Gastroesophageal sphincter (tissue), 4 donors: ENCODE results near the gene SRPK2. TPM values are rescaled to one million over a fixed set of nuclear protein-coding genes. Genes with fewer than 3 reads are reported as not detected.

Experiments
- ATAC-seq: fragments of 150-250 bp; one replicate; pipeline ENCODE4 v1.9.1; 2016; ENCODE audit warnings: mild to moderate bottlenecking, moderate library complexity
- H3K27ac ChIP-seq, 4 donors: fragments of 200-600 bp; sonication (generic) in 3 of 4; 1 replicate in 3 of 4; 2 replicates in 1 of 4; pipeline ENCODE4 v1.5.1; 2016 to 2019
- H3K27me3 ChIP-seq: fragments of 200-600 bp; sonication (generic); one replicate; pipeline ENCODE4 v1.5.1; 2019
- H3K36me3 ChIP-seq, 2 donors: fragments of 200-600 bp; sonication (generic); one replicate each; pipeline ENCODE4 v1.5.1; 2019; ENCODE audit warnings: control low read depth in 1 of 2
- H3K4me1 ChIP-seq, 3 donors: fragments of 200-600 bp; sonication (generic); 1 replicate in 2 of 3; 2 replicates in 1 of 3; pipeline ENCODE4 v1.5.1; 2016 to 2019; ENCODE audit warnings: control low read depth in 2 of 3
- H3K4me3 ChIP-seq, 2 donors: fragments of 200-600 bp; sonication (generic); one replicate each; pipeline ENCODE4 v1.5.1; 2019; ENCODE audit warnings: mild to moderate bottlenecking in 1 of 2, moderate library complexity in 1 of 2
- H3K9me3 ChIP-seq, 3 donors: fragments of 200-600 bp; sonication (generic); one replicate each; pipeline ENCODE4 v1.5.1; 2017 to 2019; ENCODE audit warnings: control low read depth in 2 of 3
- EP300 ChIP-seq: sonication (generic); formaldehyde crosslinking; IDR thresholded peaks from one replicate; pipeline ENCODE4 v1.6.1; 2017; ENCODE audit warnings: antibody characterized with exemption, mild to moderate bottlenecking
- POLR2A ChIP-seq, 2 donors: fragments of 450-650 bp; IDR thresholded peaks; one replicate each; pipeline ENCODE4 v1.6.1; 2017; ENCODE audit warnings: antibody characterized with exemption in 2 of 2, mild to moderate bottlenecking in 2 of 2, moderate library complexity in 1 of 2
- POLR2AphosphoS5 ChIP-seq: sonication (generic); formaldehyde crosslinking; IDR thresholded peaks from one replicate; pipeline ENCODE4 v1.6.1; 2017; ENCODE audit warnings: antibody characterized with exemption
- WGBS, 2 donors: methylation state at CpG; one replicate each; pipeline ENCODE4 v1.1.5; 2018; ENCODE audit warnings: low coverage in 1 of 2; 5-methylcytosine and 5-hydroxymethylcytosine counted together
- total RNA-seq, 4 donors: library from RNA; depleted of rRNA; stranded (reverse); fragments of >200 nt; gene quantifications; one replicate each; pipeline ENCODE4 v1.1.0, GENCODE V29; 2016
- TF ChIP-seq, protein P1 (sequence below), 4 experiments: fragments of 200-600 bp in 2 of 4; fragments of 450-650 bp in 2 of 4; sonication (generic) in 1 of 4; IDR thresholded peaks; one replicate each; pipeline ENCODE4 v1.5.1; 2017 to 2019; ENCODE audit warnings: antibody characterized with exemption in 4 of 4, mild to moderate bottlenecking in 2 of 4, moderate library complexity in 2 of 4

Gene SRPK2
- total RNA-seq, 4 donors from 2014 or later, result 41.7 to 47.9 (median 43.8) TPM

DNA sequence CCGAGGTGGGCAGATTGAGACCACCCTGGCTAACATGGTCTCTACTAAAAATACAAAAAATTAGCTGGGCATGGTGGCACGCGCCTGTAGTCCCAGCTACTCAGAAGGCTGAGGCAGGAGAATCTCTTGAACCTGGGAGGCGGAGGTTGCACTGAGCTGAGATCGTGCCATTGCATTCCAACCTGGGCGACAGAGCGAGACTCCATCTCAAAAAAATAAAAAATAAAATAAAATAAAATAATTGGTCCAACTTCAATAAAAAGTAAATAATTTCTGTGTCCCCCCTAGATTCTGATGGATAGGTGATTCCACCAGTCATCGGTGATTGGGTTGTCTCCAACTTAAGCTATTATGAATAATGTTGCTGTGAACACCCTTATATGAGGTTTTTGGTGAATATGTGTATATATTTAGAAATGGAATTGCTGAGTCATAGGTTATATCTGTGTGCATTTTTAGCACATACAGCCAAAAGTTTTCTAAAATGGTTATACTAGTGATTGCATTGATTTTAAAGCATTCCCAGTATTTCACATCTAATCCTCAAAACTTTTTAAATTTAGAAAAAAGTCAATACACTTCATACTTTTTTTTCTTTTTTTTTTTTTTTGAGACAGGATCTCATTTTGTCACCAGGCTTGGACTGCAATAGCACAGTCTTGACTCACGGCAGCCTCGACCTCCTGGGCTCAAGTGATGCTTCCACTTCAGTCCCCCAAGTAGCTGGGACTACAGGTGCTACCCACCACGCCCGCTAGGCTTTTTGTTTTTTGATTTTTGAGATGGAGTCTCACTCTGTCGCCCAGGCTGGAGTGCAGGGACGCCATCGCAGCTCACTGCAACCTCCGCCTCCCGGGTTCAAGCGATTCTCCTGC is 13.7 kb upstream of the SRPK2 start:
- Histone ChIP-seq H3K9me3 (no peaks in the 10 kb centered on the region), H3K27me3 (no peaks in the 10 kb centered on the region), H3K4me3 (no peak overlapping the region), H3K27ac (no peak overlapping the region), H3K4me1 (no peaks in the 10 kb centered on the region), H3K36me3 (no peaks in the 10 kb centered on the region)
- no peak for TF ChIP-seq POLR2AphosphoS5
- TF ChIP-seq, protein P1, sequence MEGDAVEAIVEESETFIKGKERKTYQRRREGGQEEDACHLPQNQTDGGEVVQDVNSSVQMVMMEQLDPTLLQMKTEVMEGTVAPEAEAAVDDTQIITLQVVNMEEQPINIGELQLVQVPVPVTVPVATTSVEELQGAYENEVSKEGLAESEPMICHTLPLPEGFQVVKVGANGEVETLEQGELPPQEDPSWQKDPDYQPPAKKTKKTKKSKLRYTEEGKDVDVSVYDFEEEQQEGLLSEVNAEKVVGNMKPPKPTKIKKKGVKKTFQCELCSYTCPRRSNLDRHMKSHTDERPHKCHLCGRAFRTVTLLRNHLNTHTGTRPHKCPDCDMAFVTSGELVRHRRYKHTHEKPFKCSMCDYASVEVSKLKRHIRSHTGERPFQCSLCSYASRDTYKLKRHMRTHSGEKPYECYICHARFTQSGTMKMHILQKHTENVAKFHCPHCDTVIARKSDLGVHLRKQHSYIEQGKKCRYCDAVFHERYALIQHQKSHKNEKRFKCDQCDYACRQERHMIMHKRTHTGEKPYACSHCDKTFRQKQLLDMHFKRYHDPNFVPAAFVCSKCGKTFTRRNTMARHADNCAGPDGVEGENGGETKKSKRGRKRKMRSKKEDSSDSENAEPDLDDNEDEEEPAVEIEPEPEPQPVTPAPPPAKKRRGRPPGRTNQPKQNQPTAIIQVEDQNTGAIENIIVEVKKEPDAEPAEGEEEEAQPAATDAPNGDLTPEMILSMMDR (IDR thresholded peaks at IDR 0.05), result no peak
- TF ChIP-seq POLR2A (IDR thresholded peaks at IDR 0.05), result no peak
- TF ChIP-seq EP300, result no peak
- ATAC-seq, result no peak
- 88 to 92% methylated on average over 1 to 9 of the region's 18 CpGs for WGBS, 2 donors

DNA sequence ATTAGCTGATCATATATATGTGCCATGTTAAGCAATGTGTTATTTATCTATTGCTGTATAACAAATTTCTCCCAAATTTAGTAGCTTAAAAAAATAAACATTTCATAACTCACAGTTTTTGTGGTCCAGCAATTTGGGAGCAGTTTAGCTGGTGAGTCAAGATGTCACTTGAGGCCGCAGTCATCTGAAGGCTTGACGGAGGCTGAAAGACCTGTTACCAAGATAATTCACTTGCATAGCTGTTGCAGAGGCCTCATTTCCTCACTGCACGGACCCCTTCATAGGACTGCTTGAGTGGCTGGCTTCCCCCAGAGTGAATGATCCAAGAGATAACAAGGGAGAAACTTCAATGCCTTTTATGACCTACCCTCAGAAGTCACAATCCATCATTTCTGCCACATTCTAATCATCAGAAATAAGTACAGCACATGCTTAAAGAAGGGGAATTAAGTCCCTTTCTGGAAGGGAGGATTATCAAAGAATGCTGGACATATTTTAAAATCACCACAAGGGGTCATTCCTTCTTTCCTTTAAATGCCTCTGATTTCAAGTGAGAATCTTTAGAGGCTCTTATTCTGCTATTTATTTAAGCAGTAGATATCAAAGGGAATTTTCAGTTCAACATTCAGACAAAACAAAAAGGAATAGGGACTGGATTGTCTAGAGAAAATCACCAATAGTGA is 10.5 kb upstream of the SRPK2 start:
- WGBS, 2 donors, result 72 to 95% methylated on average over 3 of the region's 3 CpGs
- Histone ChIP-seq H3K27ac (no peak overlapping the region), H3K36me3 (no peaks in the 10 kb centered on the region), H3K4me3 (no peak overlapping the region), H3K27me3 (no peaks in the 10 kb centered on the region), H3K9me3 (no peaks in the 10 kb centered on the region), H3K4me1 (no peaks in the 10 kb centered on the region)
- ATAC-seq, result no peak
- TF ChIP-seq EP300 (no peak), POLR2A (IDR thresholded peaks at IDR 0.05) (no peak), POLR2AphosphoS5 (no peak)
- TF ChIP-seq, protein P1 (IDR thresholded peaks at IDR 0.05), result peak in 1 of 4 experiments; percentile 20

DNA sequence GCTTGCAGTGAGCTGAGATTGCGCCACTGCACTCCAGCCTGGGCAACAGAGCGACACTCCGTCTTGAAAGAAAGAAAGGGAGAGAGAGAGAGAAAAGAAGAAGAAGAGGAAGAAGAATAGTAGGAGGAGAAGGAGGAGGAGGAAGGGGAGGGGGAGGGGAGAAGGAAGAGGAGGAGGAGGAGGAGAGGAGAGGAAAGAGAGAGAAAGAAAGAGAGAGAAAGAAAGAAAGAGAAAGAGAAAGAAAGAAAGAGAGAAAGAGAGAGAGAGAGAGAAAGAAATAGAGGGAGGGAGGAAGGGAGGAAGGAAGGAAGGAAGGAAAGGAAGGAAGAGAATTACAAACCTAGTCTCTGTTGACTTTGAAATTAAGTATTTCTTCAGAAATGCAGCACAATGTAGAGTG is 7.8 kb upstream of the SRPK2 start:
- H3K4me1 ChIP-seq, result no peaks in the 10 kb centered on the region
- H3K36me3 ChIP-seq, result no peaks in the 10 kb centered on the region
- no peak for TF ChIP-seq POLR2A (IDR thresholded peaks at IDR 0.05)
- no peak for TF ChIP-seq POLR2AphosphoS5
- no peak for TF ChIP-seq EP300
- TF ChIP-seq, protein P1 (IDR thresholded peaks at IDR 0.05), result no peak
- no peak for ATAC-seq
- no peak overlapping the region for H3K27ac ChIP-seq
- no peaks in the 10 kb centered on the region for H3K27me3 ChIP-seq
- H3K9me3 ChIP-seq, result no peaks in the 10 kb centered on the region
- H3K4me3 ChIP-seq, result no peak overlapping the region
- 87 to 88% methylated on average over 3 of the region's 3 CpGs for WGBS, 2 donors

DNA sequence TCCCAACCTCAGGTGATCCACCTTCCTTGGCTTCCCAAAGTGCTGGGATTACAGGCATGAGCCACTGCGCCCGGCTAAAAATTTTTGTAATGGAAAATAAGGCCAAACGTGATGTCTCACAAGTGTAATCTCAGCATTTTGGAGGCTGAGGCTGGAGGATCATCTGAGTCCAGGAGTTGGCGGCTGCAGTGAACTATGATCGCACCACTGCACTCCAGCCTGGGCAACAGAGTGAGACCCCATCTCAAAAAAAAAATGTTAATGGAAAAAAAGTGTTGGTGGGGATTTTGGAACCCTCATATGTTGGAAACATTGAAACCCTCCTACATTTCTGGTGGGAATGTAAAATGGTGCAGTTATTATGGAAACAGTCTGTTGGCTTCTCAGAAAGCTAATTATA is 2.7 kb upstream of the SRPK2 start:
- Histone ChIP-seq H3K4me3 (no peak overlapping the region), H3K9me3 (no peaks in the 10 kb centered on the region), H3K27ac (no peak overlapping the region), H3K36me3 (no peaks in the 10 kb centered on the region), H3K27me3 (no peaks in the 10 kb centered on the region), H3K4me1 (peaks cover 0 to 13% (median 0%) of the 10 kb centered on the region in 3 donors)
- TF ChIP-seq, protein P1 (IDR thresholded peaks at IDR 0.05), result no peak
- TF ChIP-seq POLR2AphosphoS5, result no peak
- no peak for TF ChIP-seq EP300
- no peak for TF ChIP-seq POLR2A (IDR thresholded peaks at IDR 0.05)
- 90 to 100% methylated on average over 3 of the region's 5 CpGs for WGBS, 2 donors
- no peak for ATAC-seq

DNA sequence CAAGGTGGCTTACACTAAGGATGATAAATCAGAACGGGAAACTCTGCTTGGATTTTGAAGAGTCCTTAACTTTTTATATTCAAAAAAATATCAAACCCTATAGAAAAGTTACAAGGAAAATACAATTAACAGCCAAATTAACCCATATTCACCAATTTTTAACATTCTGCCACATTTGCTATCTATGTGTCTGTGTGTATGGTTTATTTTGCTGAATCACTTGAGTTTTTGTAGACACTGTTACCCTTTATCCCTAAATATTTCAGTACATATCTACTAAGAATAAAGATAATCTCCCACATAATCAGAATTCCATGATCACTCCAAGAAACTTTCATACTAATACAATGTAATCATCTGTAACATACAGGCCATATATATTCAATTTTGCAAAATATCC is 1.2 kb upstream of the SRPK2 start:
- peaks cover 0 to 15% (median 0%) of the 10 kb centered on the region in 3 donors for H3K4me1 ChIP-seq
- H3K36me3 ChIP-seq, result no peaks in the 10 kb centered on the region
- 80 to 100% methylated on average over 1 of the region's 1 CpG for WGBS, 2 donors
- TF ChIP-seq EP300 (no peak), POLR2AphosphoS5 (no peak), POLR2A (IDR thresholded peaks at IDR 0.05) (no peak)
- TF ChIP-seq, protein P1 (IDR thresholded peaks at IDR 0.05), result no peak
- H3K27ac ChIP-seq, result no peak overlapping the region
- H3K9me3 ChIP-seq, result no peaks in the 10 kb centered on the region
- ATAC-seq, result no peak
- H3K4me3 ChIP-seq, result no peak overlapping the region
- no peaks in the 10 kb centered on the region for H3K27me3 ChIP-seq
